ENCODE measurements around the gene LRP10. TPM values are rescaled to one million over a fixed set of nuclear protein-coding genes. Genes with fewer than 3 reads are reported as not detected.

LRP10 gene
- total RNA-seq, 2 experiments from 2014 or later = 36.3 to 41.8 TPM

DNA sequence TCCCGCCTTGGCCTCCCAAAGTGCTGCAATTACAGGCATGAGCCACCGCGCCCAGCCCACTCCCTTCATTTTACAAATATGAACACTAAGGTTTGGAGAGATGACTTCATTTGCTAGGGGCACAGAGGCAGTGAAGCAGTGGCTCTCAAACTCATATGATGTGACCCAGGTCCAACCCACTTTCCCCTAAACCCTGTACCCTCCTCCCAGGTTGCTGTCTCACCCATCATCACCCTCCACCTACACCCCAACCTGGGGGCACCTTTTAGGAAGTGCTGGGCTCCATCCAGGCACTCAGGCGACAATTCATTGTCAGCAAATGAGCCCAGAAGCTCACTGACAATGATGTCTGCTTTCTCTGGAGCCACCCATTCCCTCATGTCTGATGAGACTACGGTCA, 52.2 kb downstream of the LRP10 start:
- H3K4me3 Mint-ChIP-seq = no peak overlapping the region
- no peak overlapping the region for H3K27ac Mint-ChIP-seq
- H3K36me3 Mint-ChIP-seq (ENCODE audit: low read depth) = peaks cover 72% of the 10 kb centered on the region
- no peaks in the 10 kb centered on the region for H3K9me3 Mint-ChIP-seq (ENCODE audit: low read depth)
- POLR2A ChIA-PET = no interaction called here
- peaks cover 36% of the 10 kb centered on the region for H3K4me1 Mint-ChIP-seq
- H3K27me3 Mint-ChIP-seq = no peaks in the 10 kb centered on the region
- ATAC-seq = no peak
- DNase-seq = no peak
- intact Hi-C loops (cut with DNase I, micrococcal nuclease) = no loop called here
- CTCF ChIA-PET = interaction anchor here (1.2 to 1.3 kb wide), 2 partner anchors 14 to 52 kb away, joined by 3 to 4 read pairs; no protein-coding TSS in a partner anchor

DNA sequence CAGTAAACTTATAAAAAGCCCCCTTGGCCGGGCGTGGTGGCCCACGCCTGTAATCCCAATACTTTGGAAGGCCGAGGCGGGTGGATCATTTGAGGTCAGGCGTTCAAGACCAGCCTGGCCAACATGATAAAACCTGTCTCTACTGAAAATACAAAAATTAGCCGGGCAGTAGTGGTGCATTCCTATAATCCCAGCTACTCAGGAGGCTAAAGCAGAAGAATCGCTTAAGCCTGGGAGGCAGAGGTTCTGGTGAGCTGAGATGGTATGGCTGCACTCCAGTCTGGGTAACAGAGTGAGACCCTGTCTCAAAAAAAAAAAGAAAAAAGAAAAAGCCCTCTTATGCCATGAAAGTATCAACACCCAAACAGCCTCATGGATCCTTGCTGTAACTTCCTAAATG, 54.0 kb downstream of the LRP10 start:
- CTCF ChIA-PET = interaction anchor here (0.6 kb wide), 1 partner anchor 67 kb away, joined by 3 read pairs; no protein-coding TSS in a partner anchor
- ATAC-seq (no peak), DNase-seq (no peak)
- no peak overlapping the region for H3K4me3 Mint-ChIP-seq
- peaks cover 27% of the 10 kb centered on the region for H3K4me1 Mint-ChIP-seq
- intact Hi-C loops (cut with DNase I, micrococcal nuclease) = loop anchor here in 1 of 2 experiments (5.0 kb wide), 2 partner anchors 338 to 377 kb away; partner anchors contain the start of genes DAD1 and PPP1R3E
- POLR2A ChIA-PET = no interaction called here
- H3K9me3 Mint-ChIP-seq (ENCODE audit: low read depth) = no peaks in the 10 kb centered on the region
- peaks cover 60% of the 10 kb centered on the region for H3K36me3 Mint-ChIP-seq (ENCODE audit: low read depth)
- H3K27ac Mint-ChIP-seq = no peak overlapping the region
- H3K27me3 Mint-ChIP-seq = no peaks in the 10 kb centered on the region

DNA sequence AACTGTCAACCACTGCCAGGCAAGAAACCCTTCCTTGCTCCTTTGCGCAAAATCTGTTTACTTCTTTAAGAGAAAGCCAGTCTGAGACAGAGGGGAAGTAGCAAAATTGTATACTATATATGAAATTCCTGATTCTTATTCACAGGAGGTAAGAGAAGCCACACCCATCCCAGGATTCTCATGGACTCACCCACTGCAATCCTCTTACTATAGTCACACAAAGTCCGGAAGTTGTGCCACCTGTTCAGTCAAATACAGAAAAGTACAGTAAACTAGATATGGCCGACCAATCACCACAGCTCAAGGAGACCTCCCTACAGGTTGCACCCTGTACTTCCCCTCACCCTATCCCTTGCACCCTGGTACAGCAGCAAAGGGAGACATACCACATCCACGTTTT, 54.8 kb downstream of the LRP10 start:
- H3K4me1 Mint-ChIP-seq = peaks cover 26% of the 10 kb centered on the region
- DNase-seq = no peak
- POLR2A ChIA-PET = no interaction called here
- no peaks in the 10 kb centered on the region for H3K27me3 Mint-ChIP-seq
- no peak overlapping the region for H3K4me3 Mint-ChIP-seq
- CTCF ChIA-PET = interaction anchor here (0.6 to 2.1 kb wide), 2 partner anchors 56 to 66 kb away, joined by 3 to 11 read pairs; partner anchors contain the start of gene AJUBA
- ATAC-seq = no peak
- intact Hi-C loops (cut with DNase I, micrococcal nuclease) = loop anchor here in 1 of 2 experiments (5.0 kb wide), 2 partner anchors 339 to 376 kb away; partner anchors contain the start of genes DAD1 and PPP1R3E
- no peaks in the 10 kb centered on the region for H3K9me3 Mint-ChIP-seq (ENCODE audit: low read depth)
- peaks cover 52% of the 10 kb centered on the region for H3K36me3 Mint-ChIP-seq (ENCODE audit: low read depth)
- no peak overlapping the region for H3K27ac Mint-ChIP-seq

DNA sequence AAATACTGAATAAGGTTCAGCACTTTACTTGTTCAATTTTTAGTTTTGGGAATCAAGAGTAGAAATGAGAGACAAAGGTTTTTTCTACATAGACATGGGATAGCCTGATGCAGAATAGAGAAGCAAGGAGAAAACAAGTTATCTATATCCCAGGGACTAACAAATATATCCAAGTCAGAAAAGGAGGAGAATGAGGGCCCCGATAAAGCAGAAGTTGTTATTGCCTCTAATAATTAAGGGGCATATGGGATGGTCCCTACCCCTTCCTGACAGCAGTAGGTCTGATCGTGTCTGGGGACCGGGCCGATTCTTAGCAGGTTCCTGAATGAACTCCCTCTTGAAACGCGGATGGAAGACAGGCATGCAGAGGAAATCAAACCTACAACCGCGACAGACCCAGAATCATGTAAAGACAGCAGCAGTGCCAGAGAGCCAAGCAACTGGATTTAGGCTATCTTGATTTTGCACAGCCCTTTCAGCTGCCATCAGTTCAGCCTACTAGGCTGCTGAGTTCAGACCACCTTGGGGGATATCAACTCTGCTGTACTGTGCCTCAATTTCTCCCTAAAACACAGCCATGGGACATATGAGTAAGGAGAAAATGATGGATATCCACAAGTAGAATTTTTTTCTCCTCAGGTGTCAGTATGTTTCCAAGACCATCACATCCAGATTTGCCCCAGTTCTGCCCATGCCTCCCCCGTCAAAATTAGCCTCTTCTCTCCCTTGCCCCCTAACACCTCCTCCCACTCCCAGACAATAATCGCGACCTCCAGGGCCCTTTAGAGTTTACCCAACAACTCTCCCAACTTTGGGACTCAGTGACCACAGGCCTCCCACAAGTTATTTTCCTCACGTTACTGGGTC, 56.9 kb downstream of the LRP10 start:
- H3K36me3 Mint-ChIP-seq (ENCODE audit: low read depth) = peaks cover 50% of the 10 kb centered on the region
- ChIA-PET POLR2A (interaction anchor here (0.6 to 2.1 kb wide), 12 partner anchors 10 to 421 kb away, joined by 3 to 29 read pairs (median 4); partner anchors contain the start of genes ACIN1, C14orf119, HAUS4 and OXA1L), CTCF (interaction anchor here (0.9 to 3.6 kb wide), 27 partner anchors 10 to 392 kb away, joined by 3 to 46 read pairs (median 7); partner anchors contain the start of genes ACIN1, AJUBA, C14orf119 and CDH24)
- no peaks in the 10 kb centered on the region for H3K9me3 Mint-ChIP-seq (ENCODE audit: low read depth)
- H3K27ac Mint-ChIP-seq = no peak overlapping the region
- ATAC-seq (no peak), DNase-seq (peak; percentile 13)
- peaks cover 37% of the 10 kb centered on the region for H3K4me1 Mint-ChIP-seq
- no peaks in the 10 kb centered on the region for H3K27me3 Mint-ChIP-seq
- H3K4me3 Mint-ChIP-seq = no peak overlapping the region
- intact Hi-C loops (cut with DNase I, micrococcal nuclease) = loop anchor here (1.0 to 5.0 kb wide), 14 partner anchors 9 to 1659 kb away; partner anchors contain the start of genes DAD1 (in 2 of the 2), LRP10 (in 2 of the 2), RBM23 (in 2 of the 2) and ACIN1 (in 1 of the 2)

DNA sequence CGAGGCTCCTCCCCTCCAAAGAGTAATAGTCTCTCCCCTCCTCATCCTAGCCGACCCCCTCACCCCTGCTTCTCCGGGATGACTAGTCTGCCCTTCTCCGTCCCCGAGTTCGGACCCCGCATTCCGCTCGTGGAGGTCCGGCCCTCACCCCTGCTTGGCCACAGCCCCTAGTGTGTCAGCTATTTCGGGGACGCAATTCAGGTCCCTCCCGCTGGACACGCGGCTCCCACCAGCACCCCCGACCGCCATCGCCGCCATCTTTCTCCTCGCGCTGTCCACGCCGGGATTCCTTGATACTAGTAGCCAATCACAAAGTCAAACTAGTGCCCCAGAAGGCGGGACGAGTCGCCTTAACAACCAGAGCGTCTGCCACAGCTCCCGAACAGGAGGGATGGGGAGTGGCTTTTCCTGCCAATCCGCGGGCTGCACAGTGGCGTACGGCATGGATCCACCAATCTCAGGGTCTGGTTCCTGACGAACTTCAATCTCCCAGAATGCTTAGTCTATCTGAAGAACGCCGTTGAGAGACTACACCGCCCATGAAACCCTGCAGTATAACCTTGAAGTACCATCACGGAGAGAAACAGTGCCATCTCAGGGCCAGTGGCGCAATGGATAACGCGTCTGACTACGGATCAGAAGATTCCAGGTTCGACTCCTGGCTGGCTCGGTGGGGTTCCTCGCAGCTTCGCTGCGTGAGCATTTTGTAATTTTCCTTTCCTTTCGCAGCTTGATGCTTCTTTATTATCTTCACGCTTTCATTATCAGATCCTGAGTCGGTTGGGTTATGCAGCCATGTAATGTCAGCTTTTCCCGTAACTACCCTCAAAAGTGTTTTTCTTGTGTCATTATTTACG, 57.8 kb downstream of the LRP10 start, which contains the start of gene PRMT5:
PRMT5 (minus strand) TSS at position 273 of the 857 bp plus-strand sequence; CDS start at position 258, 15 bp downstream.
- H3K4me1 Mint-ChIP-seq = peaks cover 39% of the 10 kb centered on the region
- intact Hi-C loops (cut with DNase I, micrococcal nuclease) = loop anchor here (1.0 to 5.0 kb wide), 14 partner anchors 10 to 1660 kb away; partner anchors contain the start of genes DAD1 (in 2 of the 2), LRP10 (in 2 of the 2), RBM23 (in 2 of the 2) and ACIN1 (in 1 of the 2)

DNA sequence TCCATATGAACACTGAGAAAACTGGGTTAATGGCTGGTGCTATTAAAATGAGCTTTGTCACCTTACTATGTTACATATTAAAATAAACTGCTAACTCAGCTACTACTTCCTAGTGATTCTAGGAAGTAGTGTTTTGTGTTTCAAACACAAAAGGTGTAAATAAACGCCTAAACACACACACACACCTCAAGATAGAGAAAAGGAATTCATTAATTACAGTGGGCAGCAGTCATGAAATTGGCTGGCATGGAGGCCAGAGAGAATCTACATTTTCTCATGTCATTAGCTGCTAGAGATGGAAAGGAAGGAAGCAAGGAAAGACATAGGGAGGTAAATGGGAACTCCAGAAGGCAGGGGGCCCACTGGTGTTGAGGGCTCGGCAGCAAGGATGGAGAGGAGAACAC, 58.4 kb downstream of the LRP10 start:
- Mint-ChIP-seq H3K27me3 (no peaks in the 10 kb centered on the region), H3K4me1 (peaks cover 39% of the 10 kb centered on the region), H3K4me3 (no peak overlapping the region), H3K9me3 (ENCODE audit: low read depth) (no peaks in the 10 kb centered on the region), H3K36me3 (ENCODE audit: low read depth) (peaks cover 36% of the 10 kb centered on the region), H3K27ac (no peak overlapping the region)
- DNase-seq (no peak), ATAC-seq (no peak)
- CTCF ChIA-PET = interaction anchor here (0.7 to 3.6 kb wide), 44 partner anchors 10 to 611 kb away, joined by 3 to 46 read pairs (median 5); partner anchors contain the start of genes ACIN1, AJUBA, C14orf119 and CDH24
- intact Hi-C loops (cut with DNase I, micrococcal nuclease) = loop anchor here (1.0 to 5.0 kb wide), 16 partner anchors 11 to 1661 kb away; partner anchors contain the start of genes DAD1 (in 2 of the 2), LRP10 (in 2 of the 2), RBM23 (in 2 of the 2) and ACIN1 (in 1 of the 2)
- POLR2A ChIA-PET = interaction anchor here (0.6 to 2.1 kb wide), 6 partner anchors 11 to 1495 kb away, joined by 4 to 29 read pairs (median 5); partner anchors contain the start of genes ACIN1, C14orf119, HAUS4 and RBM23

More for the DNA sequence above, 57.8 kb downstream of the LRP10 start, which contains the start of gene PRMT5:
- Mint-ChIP-seq H3K9me3 (ENCODE audit: low read depth) (no peaks in the 10 kb centered on the region), H3K4me3 (no peak within 1 kb of the TSS), H3K27me3 (no peaks in the 10 kb centered on the region), H3K27ac (no peak within 1 kb of the TSS), H3K36me3 (ENCODE audit: low read depth) (peaks cover 42% of the 10 kb centered on the region)
- ATAC-seq (peak; percentile 98), DNase-seq (peak; percentile 99)
- ChIA-PET POLR2A (interaction anchor here (0.6 to 2.1 kb wide), 11 partner anchors 9 to 422 kb away, joined by 3 to 29 read pairs (median 4); partner anchors contain the start of genes ACIN1, C14orf119, HAUS4 and OXA1L), CTCF (interaction anchor here (0.7 to 3.6 kb wide), 42 partner anchors 10 to 612 kb away, joined by 3 to 46 read pairs (median 5); partner anchors contain the start of genes ACIN1, AJUBA, C14orf119 and CDH24)

Other genes with a start within 250 kb of the LRP10 start
- gene OR6J1, start 227.4 kb upstream of the LRP10 start, total RNA-seq = not detected
- gene OXA1L, start 105.1 kb upstream of the LRP10 start, total RNA-seq = 100 to 1,000 TPM; 136 to 148 TPM
- under 1 TPM; 0.50 to 0.72 TPM for gene SLC7A7, start 56.3 kb upstream of the LRP10 start, total RNA-seq
- gene MRPL52, start 41.9 kb upstream of the LRP10 start, total RNA-seq = 100 to 1,000 TPM; 115 to 136 TPM
- 1 to 10 TPM; 2.0 to 2.1 TPM for gene MMP14, start 35.2 kb upstream of the LRP10 start, total RNA-seq
- under 1 TPM; 0.33 to 0.48 TPM for gene REM2, start 11.5 kb downstream of the LRP10 start, total RNA-seq
- 10 to 100 TPM; 61.6 to 68.6 TPM for gene RBM23, start 47.4 kb downstream of the LRP10 start, total RNA-seq
- gene PRMT5, start 57.6 kb downstream of the LRP10 start, total RNA-seq = 100 to 1,000 TPM; 121 to 151 TPM
- 10 to 100 TPM; 62.5 to 84.4 TPM for gene HAUS4, start 85.3 kb downstream of the LRP10 start, total RNA-seq
- 1 to 10 TPM; 2.9 to 3.2 TPM for gene AJUBA, start 110.8 kb downstream of the LRP10 start, total RNA-seq
- gene C14orf93, start 138.4 kb downstream of the LRP10 start, total RNA-seq = 10 to 100 TPM; 10.7 to 11.5 TPM
- gene PSMB5, start 163.2 kb downstream of the LRP10 start, total RNA-seq = 100 to 1,000 TPM; 104 to 129 TPM
- not detected for gene PSMB11, start 170.5 kb downstream of the LRP10 start, total RNA-seq
- 1 to 10 TPM in 1 of 2 experiments, under 1 TPM in 1; 0.82 to 1.1 TPM for gene CDH24, start 185.8 kb downstream of the LRP10 start, total RNA-seq
- 100 to 1,000 TPM; 160 to 215 TPM for gene ACIN1, start 223.4 kb downstream of the LRP10 start, total RNA-seq
- gene C14orf119, start 223.8 kb downstream of the LRP10 start, total RNA-seq = 10 to 100 TPM; 43.8 to 51.5 TPM
- not detected for gene CIROP, start 233.2 kb downstream of the LRP10 start, total RNA-seq
- gene CEBPE, start 247.5 kb downstream of the LRP10 start, total RNA-seq = under 1 TPM; 0.19 to 0.34 TPM

All from activated CD4-positive, alpha-beta T cell treated with anti-CD3 and anti-CD28 coated beads for 36 hours (primary cell).